HG02884 (cell line): ENCODE results near the gene OXT.

Source experiments
- ATAC-seq: cut with Tn5 transposase; IDR thresholded peaks from one replicate; pipeline ENCODE4 v1.9.1; 2021; ENCODE audit warnings: mild to moderate bottlenecking, moderate library complexity; ENCODE audit not compliant: unreplicated experiment

The OXT gene

GRCh38 chr20:3084283-3084985, 13.0 kb downstream of the OXT start, which contains the start of gene AVP:
AVP (minus strand) TSS chr20:3084724; CDS start chr20:3084674, 50 bp downstream.
- no peak for ATAC-seq

- no peak for ATAC-seq
Observed at GRCh38 chr20:3084986-3085360, 13.6 kb downstream of the OXT start.

DNA sequence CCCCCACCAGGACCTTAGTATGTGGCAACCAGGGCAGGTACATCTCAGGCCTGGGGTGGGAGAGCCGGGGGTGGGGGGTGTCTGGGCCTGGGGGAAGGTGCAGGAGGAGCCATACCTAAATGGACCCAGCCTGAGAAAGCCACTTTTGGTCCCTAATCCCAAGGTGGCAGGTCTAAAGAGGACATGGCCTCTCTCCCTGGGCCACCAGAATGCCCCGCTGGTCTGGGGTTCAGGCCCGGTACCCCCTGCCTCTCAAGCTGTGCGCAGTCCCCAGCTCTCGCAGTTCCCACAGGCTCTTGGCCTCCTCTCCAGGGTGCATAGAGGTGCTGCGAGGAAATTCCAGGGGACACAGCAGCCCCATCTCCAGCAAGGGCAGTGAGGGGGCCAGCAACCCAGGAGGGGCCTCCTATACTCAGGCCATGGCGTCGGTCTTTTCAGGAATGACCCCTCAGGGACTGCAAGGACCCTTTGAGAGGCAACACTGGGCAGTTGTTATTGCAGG, 14.2 kb downstream of the OXT start:
- no peak for ATAC-seq

DNA sequence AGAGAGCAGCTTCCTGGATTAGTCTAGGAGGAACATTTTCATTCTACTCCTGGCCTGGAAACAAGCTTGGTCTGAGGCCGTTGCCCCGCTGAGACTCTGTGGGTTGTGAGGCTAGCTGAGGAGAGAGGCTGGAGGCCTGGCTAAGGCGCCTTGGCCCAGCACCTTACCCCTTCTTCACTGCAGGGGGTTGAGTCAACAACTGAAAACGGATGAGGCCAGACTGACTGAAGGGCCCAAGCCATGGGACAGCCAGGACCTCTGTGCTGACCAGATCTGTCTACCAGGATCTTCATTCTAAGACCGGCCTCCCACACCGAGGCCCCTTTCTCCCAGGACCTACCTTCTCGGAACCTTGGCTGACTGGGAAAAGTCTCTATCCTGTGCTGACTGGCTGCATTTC, 16.6 kb downstream of the OXT start:
- no peak for ATAC-seq

- no peak for ATAC-seq
Observed at GRCh38 chr20:3090565-3090964, 19.1 kb downstream of the OXT start.

- ATAC-seq = no peak
Observed at GRCh38 chr20:3092611-3093379, 21.4 kb downstream of the OXT start.

GRCh38 chr20:3093861-3094361, 22.5 kb downstream of the OXT start:
- ATAC-seq = no peak

- ATAC-seq = no peak
Observed at GRCh38 chr20:3094848-3095629, 23.6 kb downstream of the OXT start.

DNA sequence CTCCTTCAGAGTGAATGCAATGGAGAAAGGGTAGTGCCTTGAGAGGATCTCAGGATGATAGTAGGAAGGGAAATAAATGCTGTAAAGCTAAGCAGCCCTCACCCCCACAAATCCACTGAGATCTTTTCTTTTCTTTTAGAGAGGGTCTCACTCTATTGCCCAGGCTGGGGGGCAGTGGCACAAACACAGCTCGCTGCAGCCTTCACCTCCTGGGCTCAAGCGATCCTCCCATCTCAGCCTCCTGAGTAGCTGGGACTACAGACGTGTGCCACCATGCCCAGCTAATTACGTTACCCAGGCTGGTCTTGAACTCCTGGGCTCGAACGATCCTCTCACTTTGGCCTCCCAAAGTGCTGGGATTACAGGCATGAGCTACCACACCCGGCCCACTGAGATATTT, 29.1 kb downstream of the OXT start:
- no peak for ATAC-seq

DNA sequence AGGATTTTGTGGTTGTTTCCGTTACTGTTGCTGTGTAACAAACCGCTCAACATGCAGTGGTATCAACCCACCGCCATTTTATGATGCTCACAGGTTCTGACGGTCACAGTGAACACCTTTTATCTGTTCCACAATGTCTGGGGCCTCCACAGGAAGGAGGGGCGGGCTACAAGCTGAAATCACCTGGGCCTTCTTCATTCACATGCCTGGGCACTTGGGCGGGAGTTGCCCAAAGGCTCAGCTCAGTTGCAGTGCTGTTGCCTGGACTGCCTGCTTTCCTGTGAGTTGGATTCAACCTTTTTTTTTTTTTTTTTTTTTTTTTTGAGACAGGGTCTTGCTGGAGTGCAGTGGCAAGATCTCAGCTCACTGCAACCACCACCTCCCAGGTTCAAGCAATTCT, 29.8 kb downstream of the OXT start:
- no peak for ATAC-seq

GRCh38 chr20:3101737-3102574, 30.5 kb downstream of the OXT start:
- no peak for ATAC-seq

DNA sequence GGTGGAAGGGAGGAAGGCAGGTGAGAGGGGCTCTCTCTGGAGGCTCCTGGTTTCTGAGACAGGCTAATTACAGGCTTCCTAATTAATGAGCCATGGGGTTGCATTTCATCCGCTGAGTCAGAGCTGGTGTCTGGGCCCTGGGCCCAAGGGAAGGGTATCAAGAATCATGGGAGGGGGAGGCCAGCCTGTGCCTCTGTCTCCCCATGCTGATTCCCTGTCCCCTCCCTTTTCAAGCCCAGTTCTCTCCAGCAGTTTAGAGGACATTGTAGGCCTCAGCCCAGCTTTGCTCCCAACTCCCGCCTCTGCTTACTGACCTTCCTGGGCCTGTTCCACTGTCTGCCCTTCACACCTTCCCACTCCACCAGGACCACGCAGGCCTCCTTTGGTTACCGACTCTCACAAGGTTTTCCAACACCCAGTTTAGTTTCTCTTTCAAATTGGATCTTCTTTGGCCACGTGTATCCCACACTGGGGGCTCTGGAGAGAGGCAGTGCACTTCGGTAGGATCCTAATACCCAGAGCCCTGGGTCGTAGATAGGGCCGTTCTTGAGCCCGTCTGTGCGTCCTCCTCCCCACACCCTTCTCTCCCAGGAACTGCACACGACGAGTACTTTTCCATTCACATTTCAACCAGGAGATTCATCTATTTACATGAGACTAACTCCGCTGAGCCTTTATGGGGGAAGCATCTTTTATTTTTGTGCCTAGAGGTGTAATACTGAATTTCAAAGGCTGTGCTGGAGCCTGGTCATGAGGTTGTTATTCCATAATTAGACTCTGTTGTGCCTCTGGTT, 31.4 kb downstream of the OXT start:
- ATAC-seq = no peak

DNA sequence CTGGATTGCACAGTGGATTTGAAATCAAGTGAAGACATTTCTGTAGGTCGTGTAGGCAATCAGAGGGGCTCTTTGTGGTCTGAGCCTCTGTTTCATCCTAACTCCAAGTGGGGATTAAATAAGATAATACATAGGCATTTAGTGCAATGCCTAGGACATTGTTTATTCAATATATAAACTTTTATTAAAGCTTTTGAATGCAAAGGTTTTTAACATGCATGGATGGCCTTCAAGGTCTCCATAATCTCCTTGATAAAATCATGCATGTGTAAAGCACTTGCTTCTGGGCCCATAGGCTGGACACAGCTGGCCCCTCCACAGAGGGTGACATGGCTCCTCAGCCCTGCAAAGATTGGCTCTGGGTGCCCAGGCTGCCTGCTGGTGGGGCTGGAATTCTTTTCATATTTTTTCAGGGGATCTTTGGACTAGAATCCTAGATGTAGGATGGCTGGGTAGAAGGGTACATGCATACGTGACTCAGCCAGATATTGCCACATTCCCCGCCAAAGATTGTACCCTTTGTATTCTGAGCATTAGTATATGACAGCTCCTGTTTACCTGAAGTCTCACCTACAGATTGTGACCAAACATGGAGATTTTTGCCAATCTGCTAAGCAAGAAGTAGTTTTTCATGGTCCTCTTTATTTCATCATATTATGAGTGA, 32.1 kb downstream of the OXT start:
- no peak for ATAC-seq

DNA sequence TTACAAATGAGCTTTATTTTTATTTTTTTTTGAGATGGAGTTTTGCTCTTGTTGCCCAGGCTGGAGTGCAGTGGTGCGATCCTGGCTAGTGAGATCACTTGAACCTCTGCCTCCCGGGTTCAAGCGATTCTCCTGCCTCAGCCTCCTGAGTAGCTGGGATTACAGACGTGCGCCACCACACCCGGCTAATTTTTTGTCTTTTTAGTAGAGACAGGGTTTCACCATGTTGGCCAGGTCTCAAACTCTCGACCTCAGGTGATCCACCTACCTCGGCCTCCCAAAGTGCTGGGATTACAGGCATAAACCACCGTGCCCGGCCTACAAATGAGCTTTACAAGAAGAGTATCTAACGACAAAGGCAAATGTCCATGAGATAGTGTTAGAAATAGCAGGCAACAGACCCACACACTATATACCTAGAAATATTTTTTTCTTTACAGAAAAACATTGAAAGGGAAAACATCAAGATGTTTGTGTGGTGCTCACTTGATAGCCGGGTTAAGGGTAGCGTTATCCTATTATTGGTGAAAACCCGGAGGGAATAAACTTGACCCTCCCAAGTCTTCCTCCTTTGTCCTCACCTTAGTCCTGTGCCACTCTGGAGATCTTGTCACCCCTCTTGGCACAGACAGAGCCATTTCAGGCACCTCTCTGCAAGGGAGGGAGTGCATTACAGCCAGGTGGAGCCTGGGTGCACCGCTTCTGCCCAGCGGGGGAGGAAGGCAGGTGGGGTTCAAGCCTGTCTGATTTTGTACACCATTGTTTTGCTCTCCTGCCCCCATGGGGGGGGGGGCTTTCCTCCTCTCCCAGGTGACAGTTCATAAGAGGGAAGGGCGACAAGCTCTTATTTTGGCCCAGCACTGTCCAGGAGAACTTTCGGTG, 34.1 kb downstream of the OXT start:
- ATAC-seq = no peak

- ATAC-seq = no peak
Observed at GRCh38 chr20:3106185-3106584, 34.8 kb downstream of the OXT start.

DNA sequence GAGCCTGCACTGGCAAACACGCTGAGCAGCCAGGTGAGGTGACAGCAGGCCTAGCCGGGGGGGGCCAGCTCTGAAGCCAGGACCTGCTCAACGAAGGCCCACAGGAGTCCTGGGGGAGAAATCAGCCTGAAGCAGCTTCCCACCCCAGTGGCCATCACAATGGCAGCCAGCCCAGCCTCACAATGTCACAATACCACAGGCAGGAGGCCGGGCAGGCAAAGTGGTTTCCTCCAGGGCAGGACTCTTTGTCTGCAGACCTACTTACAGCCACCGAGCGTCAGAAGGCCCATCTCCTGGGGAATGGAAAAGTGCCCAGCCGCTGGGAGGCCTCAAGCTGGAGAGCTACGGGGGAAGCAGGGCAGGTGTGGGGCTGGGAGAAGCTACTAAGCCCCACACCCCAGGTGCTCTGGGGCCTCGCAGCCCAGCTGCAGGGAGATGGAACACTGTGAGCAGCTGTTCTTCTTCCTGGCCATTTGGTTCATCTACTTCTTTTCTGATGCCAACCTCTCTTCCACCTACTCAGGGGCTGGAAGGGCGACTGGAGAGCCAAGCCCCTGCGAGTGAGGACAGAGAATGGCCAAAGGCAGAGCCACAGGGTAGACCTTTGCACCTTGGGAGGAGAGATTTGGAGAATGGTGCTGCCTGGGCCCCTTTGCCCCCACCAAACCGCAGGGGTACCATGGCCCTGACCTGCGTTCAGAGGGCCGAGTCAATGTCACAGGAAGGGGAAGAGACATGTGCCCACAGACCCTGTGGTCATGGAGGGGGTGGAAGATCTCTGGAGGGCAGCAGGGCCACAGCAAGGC, 35.4 kb downstream of the OXT start:
- ATAC-seq = no peak

GRCh38 chr20:3107464-3108025, 36.1 kb downstream of the OXT start:
- ATAC-seq = no peak
